Measurements from ENCODE around the gene VSTM4.

- TF ChIP-seq CTCF (IDR thresholded peaks at IDR 0.05) (no peak), POLR2AphosphoS5 (IDR thresholded peaks at IDR 0.05) (no peak), POLR2A (IDR thresholded peaks at IDR 0.05) (no peak)
Measured at GRCh38 chr10:49093922-49094321, 21.4 kb downstream of the VSTM4 start.
